ENCODE data around the gene DCAF11. TPM values are rescaled to one million over a fixed set of nuclear protein-coding genes. Genes with fewer than 3 reads are reported as not detected.

DCAF11 gene
- total RNA-seq, 1 donor from 2014 or later: 50.1 TPM

DNA sequence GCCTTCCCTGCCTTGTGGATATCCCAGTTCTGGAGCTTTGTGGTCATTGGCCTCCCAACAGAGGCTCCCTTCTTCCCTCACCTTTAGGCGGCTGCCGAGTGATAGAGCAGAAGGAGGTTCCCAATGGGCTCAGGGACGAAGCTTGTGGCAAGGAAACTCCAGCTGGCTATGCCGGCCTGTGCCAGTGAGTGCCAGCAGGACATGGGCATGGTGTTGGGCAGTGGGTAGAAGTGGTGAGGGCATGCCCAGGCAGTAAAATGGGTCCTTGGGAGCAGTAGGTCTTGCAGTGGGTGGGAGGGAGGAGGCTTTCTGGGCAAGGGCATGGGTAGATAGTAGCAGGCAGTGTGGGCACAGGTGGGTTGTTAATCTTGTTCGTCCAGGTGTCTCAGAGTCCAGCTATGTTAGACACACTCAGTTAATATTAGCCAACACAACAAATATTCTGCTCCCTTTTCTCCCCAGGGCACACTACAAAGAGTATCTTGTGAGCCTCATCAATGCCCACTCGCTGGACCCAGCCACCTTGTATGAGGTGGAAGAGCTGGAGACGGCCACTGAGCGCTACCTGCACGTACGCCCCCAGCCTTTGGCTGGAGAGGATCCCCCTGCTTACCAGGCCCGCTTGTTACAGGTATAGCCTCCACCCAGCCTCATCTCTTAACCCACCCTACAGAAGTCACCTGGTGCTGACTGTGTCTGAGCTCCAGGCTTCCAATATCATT is 45.4 kb downstream of the DCAF11 start:
- DNase-seq (ENCODE audit: low read depth, low spot score): no peak

DNA sequence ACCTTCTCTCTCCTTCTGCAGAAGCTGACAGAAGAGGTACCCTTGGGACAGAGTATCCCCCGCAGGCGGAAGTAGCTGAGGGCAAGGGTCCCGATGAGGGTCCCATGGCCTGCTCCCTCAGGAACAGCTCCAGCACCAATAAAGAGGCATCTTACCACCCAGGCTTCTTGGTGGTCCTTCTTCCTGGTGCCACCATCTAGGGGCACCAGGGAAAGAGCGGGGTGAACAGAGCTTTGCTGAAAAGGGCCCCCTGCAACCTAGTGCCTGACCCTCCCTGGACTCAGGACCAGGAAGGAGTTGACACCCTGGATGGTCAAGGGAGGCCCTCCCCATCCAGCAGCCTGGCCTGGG is 45.9 kb downstream of the DCAF11 start:
- no peak for DNase-seq (ENCODE audit: low read depth, low spot score)

DNA sequence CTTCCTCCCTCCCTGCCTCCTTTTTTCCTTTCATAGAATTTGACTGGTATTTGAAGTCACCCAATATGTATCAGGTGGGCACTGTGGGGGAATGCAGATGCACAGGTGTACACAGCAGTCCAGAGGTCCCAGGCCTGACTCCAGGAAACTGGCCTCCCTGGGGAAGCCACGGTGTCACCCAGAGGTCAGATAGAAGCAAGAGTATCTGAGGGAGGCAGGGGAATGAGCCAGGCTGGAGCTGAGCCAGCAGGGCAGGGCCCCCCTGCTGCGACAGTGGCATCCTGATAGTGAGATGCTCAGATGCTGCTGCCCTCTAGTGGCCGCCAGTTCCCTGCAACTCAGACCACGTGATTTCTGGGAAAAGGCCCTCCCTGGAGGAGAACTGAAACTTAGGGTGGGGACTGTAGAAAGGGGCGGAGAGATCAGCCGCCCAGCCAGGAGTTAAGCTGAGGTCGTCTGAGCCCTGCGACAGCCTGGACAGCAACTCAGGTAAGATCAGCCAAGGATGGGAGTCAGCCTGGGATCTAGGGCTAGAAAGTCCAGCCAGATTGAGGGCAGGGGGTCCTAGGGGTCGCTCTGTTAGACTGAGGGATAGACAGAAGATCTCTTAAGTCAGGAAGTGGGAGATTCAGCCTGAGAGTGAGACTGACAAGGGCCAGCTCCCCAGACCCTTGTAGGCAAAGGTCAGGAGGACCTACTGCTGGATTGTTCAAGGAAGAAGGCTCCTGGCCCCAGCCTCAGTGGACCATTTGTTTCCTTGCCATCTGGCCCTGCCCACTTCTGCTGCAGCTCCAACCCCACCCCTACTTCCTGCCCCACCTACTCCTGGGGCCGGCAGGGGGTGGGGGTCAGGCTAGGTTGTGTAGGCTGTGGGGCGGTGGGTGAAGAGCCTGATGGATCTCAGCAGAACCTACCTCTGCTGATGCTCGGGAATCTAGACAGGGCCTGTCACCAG is 46.5 kb downstream of the DCAF11 start, which contains the start of gene IRF9:
Gene IRF9, plus strand, starts transcription at position 416 of the 955 bp plus-strand sequence. CDS start 880 bp downstream, outside the sequence.
- peak; percentile 80 for DNase-seq (ENCODE audit: low read depth, low spot score)

DNA sequence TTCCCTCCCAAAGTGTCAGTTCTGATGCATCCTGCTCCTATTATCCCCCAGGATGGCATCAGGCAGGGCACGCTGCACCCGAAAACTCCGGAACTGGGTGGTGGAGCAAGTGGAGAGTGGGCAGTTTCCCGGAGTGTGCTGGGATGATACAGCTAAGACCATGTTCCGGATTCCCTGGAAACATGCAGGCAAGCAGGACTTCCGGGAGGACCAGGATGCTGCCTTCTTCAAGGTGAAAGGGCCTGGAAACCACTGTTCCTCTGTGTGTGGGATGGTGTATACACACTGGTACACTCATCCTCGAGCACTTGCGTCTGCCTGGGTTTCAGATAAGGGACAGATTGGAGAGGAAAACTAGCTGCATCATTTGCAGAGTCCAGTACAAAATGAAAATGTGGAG is 47.5 kb downstream of the DCAF11 start:
- DNase-seq (ENCODE audit: low read depth, low spot score): no peak

DNA sequence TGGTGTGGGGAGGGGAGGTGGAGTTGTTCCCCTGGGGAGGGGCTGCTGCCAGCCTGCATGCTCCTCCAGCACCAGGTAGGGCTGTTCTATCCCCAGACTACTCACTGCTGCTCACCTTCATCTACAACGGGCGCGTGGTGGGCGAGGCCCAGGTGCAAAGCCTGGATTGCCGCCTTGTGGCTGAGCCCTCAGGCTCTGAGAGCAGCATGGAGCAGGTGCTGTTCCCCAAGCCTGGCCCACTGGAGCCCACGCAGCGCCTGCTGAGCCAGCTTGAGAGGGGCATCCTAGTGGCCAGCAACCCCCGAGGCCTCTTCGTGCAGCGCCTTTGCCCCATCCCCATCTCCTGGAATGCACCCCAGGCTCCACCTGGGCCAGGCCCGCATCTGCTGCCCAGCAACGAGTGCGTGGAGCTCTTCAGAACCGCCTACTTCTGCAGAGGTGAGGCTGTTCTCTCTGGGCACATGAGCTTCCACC is 50.0 kb downstream of the DCAF11 start:
- no peak for DNase-seq (ENCODE audit: low read depth, low spot score)

DNA sequence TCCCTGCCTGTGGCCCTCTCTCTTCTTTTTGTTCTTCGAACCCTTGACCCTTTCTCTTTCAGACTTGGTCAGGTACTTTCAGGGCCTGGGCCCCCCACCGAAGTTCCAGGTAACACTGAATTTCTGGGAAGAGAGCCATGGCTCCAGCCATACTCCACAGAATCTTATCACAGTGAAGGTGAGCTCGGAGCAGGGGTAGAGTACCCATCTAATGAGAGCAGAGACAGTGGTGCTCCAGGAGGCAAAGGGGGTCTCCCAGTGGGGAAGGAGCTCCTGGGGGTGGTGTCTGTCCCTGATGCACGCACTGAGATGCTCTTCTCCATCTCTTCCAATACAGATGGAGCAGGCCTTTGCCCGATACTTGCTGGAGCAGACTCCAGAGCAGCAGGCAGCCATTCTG is 51.2 kb downstream of the DCAF11 start:
- no peak for DNase-seq (ENCODE audit: low read depth, low spot score)

DNA sequence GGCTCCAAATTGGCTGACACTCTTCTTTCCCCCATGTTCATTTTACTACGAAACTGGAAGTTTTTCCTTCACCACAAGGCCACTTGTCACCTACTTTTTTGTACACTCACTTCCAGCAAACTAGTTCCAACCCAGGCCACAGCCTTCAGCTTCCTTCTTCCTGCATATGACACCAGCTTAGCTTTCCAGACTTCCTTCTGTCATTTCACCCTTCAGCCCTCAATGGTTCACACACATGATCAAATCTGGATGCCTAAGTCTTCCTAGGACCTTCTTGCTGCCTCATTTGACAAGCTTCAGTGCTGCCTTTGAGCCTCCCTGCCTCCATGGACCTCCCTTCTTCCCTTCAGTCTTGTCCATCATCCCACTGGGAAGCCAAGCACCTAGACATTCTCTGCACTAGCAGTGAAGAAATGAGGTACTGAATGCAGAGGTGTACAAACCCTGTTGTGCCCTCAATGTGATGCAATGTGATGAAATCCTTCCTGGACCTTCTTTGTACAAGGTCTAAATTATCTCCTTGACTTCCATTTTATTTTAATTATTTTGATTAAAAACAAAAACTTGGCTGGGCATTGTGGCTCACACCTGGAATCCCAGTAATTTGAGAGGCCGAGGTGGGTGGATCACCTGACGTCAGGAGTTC is 53.0 kb downstream of the DCAF11 start:
- no peak for DNase-seq (ENCODE audit: low read depth, low spot score)

DNA sequence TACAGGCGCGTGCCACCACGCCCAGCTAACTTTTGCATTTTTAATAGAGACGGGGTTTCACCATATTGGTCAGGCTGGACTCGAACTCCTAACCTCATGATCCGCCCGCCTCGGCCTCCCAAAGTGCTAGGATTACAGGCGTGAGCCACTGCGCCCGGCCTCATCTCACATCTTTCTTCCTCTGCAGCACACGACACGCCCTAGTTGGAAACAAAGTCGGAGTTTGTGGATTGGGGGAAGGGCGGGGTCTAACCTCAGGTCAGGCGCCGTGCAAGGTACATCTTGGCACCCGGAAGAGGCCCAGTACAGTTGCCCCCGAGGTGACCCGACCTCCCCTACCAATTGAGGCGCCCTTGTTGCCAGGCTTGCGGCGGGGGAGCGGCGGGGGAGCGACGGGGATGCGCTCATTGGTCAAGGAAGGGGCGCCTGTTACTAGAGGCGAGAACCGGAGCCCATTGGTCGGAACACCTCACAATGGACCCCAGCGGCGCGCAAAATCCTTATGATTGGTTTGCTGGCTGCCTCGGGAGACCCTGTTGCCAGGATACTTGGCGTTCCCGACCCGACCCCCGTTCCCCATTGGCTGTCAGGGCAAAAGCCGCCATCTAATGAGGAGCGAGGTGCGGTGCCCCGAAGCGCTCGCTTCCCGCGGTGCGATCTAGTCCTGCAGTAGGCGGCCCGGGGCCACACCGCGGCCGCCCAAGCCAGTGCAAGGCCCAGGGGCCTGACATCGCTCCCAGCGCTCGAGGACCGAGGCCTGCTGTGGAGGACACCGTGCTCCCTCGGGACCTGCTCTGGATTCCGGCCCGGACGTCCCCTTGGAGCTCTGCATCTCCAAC is 57.1 kb downstream of the DCAF11 start, which contains the start of gene REC8:
Gene REC8, plus strand, starts transcription at position 659 of the 839 bp plus-strand sequence. CDS start 473 bp downstream, outside the sequence.
- DNase-seq (ENCODE audit: low read depth, low spot score): no peak

DNA sequence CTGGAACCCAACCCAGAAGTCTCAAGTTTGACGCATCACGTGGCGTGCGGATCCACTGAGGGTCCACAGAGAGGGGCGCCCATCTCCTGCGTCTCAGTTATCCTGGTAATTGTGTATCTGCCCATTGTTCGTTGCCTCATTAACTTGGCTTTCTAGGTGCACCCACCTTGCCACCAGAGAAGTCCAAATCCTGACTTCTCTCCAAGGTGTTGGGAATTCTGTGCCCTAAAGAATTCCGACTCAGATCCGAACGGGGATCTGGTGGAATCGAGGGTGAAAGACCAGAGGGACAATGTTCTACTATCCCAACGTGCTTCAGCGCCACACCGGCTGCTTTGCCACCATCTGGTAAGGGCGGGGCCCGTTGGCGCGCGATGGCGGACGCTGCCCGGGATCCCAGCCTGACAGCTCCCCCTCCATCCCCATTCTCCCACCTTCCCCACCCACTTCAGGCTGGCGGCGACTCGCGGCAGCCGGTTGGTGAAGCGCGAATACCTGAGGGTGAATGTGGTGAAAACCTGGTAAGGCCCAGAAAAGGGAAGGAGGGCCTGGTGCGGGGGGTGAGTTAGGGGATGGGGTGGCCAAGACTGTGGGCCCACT is 57.8 kb downstream of the DCAF11 start:
- DNase-seq (ENCODE audit: low read depth, low spot score): no peak

DNA sequence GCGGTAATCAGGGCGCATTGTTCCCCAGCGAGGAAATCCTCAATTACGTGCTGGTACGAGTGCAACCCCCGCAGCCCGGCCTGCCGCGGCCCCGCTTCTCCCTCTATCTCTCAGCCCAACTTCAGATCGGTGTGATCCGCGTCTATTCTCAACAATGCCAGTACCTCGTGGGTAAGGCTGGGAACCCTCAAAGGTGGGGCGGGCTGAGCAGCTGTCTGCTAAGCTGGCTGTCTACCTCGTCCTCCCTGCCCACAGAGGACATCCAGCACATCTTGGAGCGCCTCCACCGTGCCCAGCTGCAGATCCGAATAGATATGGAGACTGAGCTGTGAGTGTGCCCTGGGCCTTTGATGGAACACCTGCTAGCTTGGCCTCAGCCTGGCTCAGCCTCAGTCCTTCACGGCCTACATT is 58.3 kb downstream of the DCAF11 start:
- no peak for DNase-seq (ENCODE audit: low read depth, low spot score)

Other genes with a start within 250 kb of the DCAF11 start
- 58.9 and 60.4 TPM in 2 replicates for gene DHRS4, start 161.0 kb upstream of the DCAF11 start, total RNA-seq
- 15.8 and 18.3 TPM in 2 replicates for gene DHRS4L2, start 125.8 kb upstream of the DCAF11 start, total RNA-seq
- under 0.01 and 0.04 TPM in 2 replicates for gene CARMIL3, start 62.8 kb upstream of the DCAF11 start, total RNA-seq
- gene CPNE6, start 43.2 kb upstream of the DCAF11 start, total RNA-seq: not detected in 2 replicates
- gene PCK2, start 20.5 kb upstream of the DCAF11 start, total RNA-seq: 9.8 and 18.5 TPM in 2 replicates
- 0.33 and 0.56 TPM in 2 replicates for gene NRL, start 172 bp downstream of the DCAF11 start, total RNA-seq
- 0.13 TPM in 1 of 2 replicates, not detected in the other for gene FITM1, start 15.9 kb downstream of the DCAF11 start, total RNA-seq
- gene PSME1, start 21.4 kb downstream of the DCAF11 start, total RNA-seq: 121 and 126 TPM in 2 replicates
- gene EMC9, start 26.8 kb downstream of the DCAF11 start, total RNA-seq: 22.7 and 27.6 TPM in 2 replicates
- 155 and 175 TPM in 2 replicates for gene PSME2, start 31.8 kb downstream of the DCAF11 start, total RNA-seq
- 34.1 and 36.2 TPM in 2 replicates for gene RNF31, start 32.7 kb downstream of the DCAF11 start, total RNA-seq
- 42.1 and 48.9 TPM in 2 replicates for gene IRF9, start 46.5 kb downstream of the DCAF11 start, total RNA-seq
- gene REC8, start 57.3 kb downstream of the DCAF11 start, total RNA-seq: 1.6 and 4.1 TPM in 2 replicates
- 57.2 and 58.4 TPM in 2 replicates for gene IPO4, start 74.0 kb downstream of the DCAF11 start, total RNA-seq
- 48.9 and 67.2 TPM in 2 replicates for gene TM9SF1, start 80.7 kb downstream of the DCAF11 start, total RNA-seq
- gene TSSK4, start 90.9 kb downstream of the DCAF11 start, total RNA-seq: 0.20 TPM in 1 of 2 replicates, not detected in the other
- gene CHMP4A, start 98.7 kb downstream of the DCAF11 start, total RNA-seq: 27.7 and 36.5 TPM in 2 replicates
- gene MDP1, start 101.3 kb downstream of the DCAF11 start, total RNA-seq: 6.9 and 13.1 TPM in 2 replicates
- 219 and 229 TPM in 2 replicates for gene NEDD8, start 117.6 kb downstream of the DCAF11 start, total RNA-seq
- 97.8 and 115 TPM in 2 replicates for gene GMPR2, start 118.2 kb downstream of the DCAF11 start, total RNA-seq
- gene TINF2, start 127.8 kb downstream of the DCAF11 start, total RNA-seq: 49.1 and 55.5 TPM in 2 replicates
- 0.40 and 0.74 TPM in 2 replicates for gene TGM1, start 148.4 kb downstream of the DCAF11 start, total RNA-seq
- gene RABGGTA, start 156.8 kb downstream of the DCAF11 start, total RNA-seq: 21.0 and 21.6 TPM in 2 replicates
- 6.4 and 12.7 TPM in 2 replicates for gene DHRS1, start 185.0 kb downstream of the DCAF11 start, total RNA-seq
- gene NOP9, start 185.1 kb downstream of the DCAF11 start, total RNA-seq: 31.3 and 41.3 TPM in 2 replicates
- 1.1 and 2.8 TPM in 2 replicates for gene CIDEB, start 193.2 kb downstream of the DCAF11 start, total RNA-seq
- 3.6 and 4.2 TPM in 2 replicates for gene LTB4R2, start 195.4 kb downstream of the DCAF11 start, total RNA-seq
- gene LTB4R, start 196.7 kb downstream of the DCAF11 start, total RNA-seq: 1.9 and 2.6 TPM in 2 replicates
- gene ADCY4, start 220.3 kb downstream of the DCAF11 start, total RNA-seq: 36.3 and 41.8 TPM in 2 replicates
- gene RIPK3, start 225.2 kb downstream of the DCAF11 start, total RNA-seq: 3.7 and 3.9 TPM in 2 replicates

Measured in pulmonary artery endothelial cell (primary cell).